ENCODE measurements around the gene PDE11A. TPM values are rescaled to one million over a fixed set of nuclear protein-coding genes. Genes with fewer than 3 reads are reported as not detected.

PDE11A gene
- total RNA-seq, 6 experiments from 2014 or later, result 1.2 to 3.1 (median 1.4) TPM

DNA sequence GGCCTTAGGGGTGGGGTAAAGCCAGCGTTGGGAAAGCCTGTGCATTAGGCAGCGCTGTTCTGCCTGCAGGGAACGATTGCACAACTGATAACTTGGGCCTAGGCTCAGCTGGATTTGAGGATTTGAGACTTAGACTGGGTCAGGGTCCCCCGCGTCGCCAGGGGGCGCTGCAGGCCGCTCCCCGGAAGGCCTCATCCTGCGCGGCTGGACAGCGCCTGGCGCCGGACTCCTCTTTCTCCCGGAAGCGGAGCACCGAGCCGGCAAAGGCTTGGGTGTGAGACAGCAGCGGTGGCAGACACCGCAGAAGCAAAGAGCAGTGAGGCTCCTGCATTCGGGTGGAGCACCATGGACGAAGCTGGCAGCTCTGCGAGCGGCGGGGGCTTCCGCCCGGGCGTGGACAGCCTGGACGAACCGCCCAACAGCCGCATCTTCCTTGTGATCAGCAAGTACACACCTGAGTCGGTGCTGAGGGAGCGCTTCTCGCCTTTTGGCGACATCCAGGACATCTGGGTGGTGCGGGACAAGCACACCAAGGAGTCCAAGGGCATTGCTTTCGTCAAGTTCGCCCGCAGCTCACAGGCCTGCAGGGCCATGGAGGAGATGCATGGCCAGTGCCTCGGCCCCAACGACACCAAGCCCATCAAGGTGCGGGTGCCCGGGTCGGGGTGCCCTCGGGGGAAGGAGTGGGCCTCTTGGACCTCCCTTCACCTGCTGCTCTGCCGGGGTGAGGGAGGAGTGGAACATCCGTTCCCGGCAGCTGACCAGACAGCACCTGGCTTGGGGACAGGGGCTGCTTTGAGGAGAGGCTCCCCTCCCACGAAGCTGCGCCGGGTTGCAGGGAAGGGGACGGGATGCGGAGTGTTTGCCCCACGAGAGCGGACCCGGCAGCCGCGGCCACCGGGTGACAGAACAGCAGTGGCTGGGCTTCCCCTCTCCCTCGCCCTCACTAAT, 39.9 kb upstream of the PDE11A start, which contains the start of gene RBM45:
TSS of gene RBM45 (plus strand) at position 236 of the 951 bp plus-strand sequence. CDS start at position 346, 110 bp downstream.
- Mint-ChIP-seq H3K4me1 (ENCODE audit: low read depth) (peaks cover 18% of the 10 kb centered on the region), H3K36me3 (ENCODE audit: low read depth) (no peaks in the 10 kb centered on the region), H3K4me3 (peak within 1 kb of the TSS; percentile 93), H3K27me3 (ENCODE audit: insufficient read depth) (no peaks in the 10 kb centered on the region; the same call in 1 of the 2 replicates), H3K27ac (peak within 1 kb of the TSS; percentile 77), H3K9me3 (no peaks in the 10 kb centered on the region)
- TF ChIP-seq, protein P1, sequence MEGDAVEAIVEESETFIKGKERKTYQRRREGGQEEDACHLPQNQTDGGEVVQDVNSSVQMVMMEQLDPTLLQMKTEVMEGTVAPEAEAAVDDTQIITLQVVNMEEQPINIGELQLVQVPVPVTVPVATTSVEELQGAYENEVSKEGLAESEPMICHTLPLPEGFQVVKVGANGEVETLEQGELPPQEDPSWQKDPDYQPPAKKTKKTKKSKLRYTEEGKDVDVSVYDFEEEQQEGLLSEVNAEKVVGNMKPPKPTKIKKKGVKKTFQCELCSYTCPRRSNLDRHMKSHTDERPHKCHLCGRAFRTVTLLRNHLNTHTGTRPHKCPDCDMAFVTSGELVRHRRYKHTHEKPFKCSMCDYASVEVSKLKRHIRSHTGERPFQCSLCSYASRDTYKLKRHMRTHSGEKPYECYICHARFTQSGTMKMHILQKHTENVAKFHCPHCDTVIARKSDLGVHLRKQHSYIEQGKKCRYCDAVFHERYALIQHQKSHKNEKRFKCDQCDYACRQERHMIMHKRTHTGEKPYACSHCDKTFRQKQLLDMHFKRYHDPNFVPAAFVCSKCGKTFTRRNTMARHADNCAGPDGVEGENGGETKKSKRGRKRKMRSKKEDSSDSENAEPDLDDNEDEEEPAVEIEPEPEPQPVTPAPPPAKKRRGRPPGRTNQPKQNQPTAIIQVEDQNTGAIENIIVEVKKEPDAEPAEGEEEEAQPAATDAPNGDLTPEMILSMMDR (IDR thresholded peaks at IDR 0.05), result peak; percentile 99
- peak; percentile 88 for DNase-seq

DNA sequence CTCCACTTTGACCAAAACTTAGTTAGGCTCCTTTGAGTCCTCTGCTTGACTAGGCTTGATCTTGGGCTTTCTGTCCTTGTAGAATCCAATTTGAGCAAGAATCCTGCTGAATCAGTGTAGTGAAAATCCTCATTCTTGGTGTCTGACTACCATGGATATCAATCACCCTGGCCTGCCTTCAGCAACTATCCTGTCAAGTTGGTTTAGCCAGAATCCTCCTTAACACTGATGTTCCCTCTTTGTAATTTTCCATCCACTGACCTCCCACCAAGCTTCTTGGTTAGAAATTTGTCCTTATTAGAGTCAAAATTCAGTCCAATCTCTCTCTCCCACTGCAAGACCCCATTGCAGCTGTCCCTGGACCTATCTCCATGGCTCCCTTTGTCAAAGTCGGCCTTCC, 39.2 kb upstream of the PDE11A start:
- H3K4me3 Mint-ChIP-seq, result peak overlapping the region; percentile 93
- TF ChIP-seq, protein P1 (IDR thresholded peaks at IDR 0.05), result no peak
- H3K36me3 Mint-ChIP-seq (ENCODE audit: low read depth), result no peaks in the 10 kb centered on the region
- H3K27ac Mint-ChIP-seq, result peak overlapping the region; percentile 76
- H3K9me3 Mint-ChIP-seq, result no peaks in the 10 kb centered on the region
- H3K27me3 Mint-ChIP-seq (ENCODE audit: insufficient read depth), result no peaks in the 10 kb centered on the region; the same call in 1 of the 2 replicates
- H3K4me1 Mint-ChIP-seq (ENCODE audit: low read depth), result peaks cover 18% of the 10 kb centered on the region
- DNase-seq, result no peak

DNA sequence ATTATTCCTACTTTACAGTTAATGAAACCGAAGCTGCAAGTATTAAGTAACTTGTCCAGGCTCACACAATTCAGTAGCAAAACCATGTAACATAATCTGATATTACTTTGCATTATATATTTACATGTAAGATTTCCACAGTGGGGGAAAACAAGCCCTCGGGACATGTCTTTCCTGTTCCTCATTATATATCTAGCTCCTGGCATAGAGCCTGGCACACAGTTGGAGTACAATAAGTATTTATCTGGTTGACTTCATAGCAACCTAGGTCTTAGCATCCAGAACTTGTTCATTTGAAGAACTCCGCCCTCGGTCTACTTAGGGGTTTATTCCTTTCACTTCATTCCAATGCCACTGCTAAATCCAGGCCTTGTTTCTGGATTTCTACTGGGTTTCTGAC, 38.1 kb upstream of the PDE11A start:
- Mint-ChIP-seq H3K4me3 (no peak overlapping the region), H3K36me3 (ENCODE audit: low read depth) (no peaks in the 10 kb centered on the region), H3K27ac (no peak overlapping the region), H3K9me3 (no peaks in the 10 kb centered on the region), H3K27me3 (ENCODE audit: insufficient read depth) (no peaks in the 10 kb centered on the region; the same call in 1 of the 2 replicates), H3K4me1 (ENCODE audit: low read depth) (peaks cover 18% of the 10 kb centered on the region)
- DNase-seq, result no peak
- TF ChIP-seq, protein P1 (IDR thresholded peaks at IDR 0.05), result no peak

DNA sequence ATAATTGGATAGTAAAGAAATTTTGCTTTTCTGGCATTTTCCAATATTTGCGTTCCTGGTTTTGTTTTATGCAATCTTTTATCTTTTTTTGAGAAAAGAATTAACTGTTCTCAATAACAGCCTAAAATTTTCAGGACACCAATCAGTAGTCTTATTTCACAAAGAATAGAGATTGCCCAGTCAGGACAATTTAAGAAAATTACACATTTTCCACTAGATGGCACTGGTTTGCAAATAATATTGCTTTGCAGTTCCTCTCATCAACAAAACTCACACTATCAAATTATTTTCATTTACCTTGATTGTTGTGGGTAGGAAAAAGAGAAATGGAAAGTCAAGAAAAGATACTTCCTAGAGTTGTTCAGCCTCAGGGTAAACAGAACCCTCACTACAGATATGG, 37.2 kb upstream of the PDE11A start:
- Mint-ChIP-seq H3K36me3 (ENCODE audit: low read depth) (no peaks in the 10 kb centered on the region), H3K4me3 (no peak overlapping the region)

DNA sequence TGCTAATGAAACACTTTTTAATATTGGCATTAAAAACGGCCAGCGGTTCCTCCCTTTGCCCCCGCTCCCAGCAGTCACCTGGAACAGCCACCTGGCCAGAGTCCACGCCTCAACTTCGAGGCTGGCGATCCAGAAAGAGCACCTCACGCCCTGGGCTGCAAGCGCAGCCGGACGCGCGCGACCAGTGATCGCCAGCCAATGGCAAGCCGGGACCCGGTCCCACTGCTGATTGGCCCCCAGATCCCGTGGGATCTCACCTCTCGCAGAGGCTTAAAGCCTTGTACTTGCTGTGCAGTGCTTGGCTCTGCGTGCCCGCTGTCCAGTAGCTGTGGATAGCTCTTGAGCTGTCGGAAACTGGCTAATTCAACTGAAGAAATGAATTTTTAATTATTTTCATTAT, 35.6 kb upstream of the PDE11A start:
- Mint-ChIP-seq H3K36me3 (ENCODE audit: low read depth) (no peaks in the 10 kb centered on the region), H3K27ac (no peak overlapping the region), H3K9me3 (no peaks in the 10 kb centered on the region), H3K4me1 (ENCODE audit: low read depth) (peaks cover 11% of the 10 kb centered on the region), H3K27me3 (ENCODE audit: insufficient read depth) (no peaks in the 10 kb centered on the region), H3K4me3 (no peak overlapping the region)
- TF ChIP-seq, protein P1 (IDR thresholded peaks at IDR 0.05), result no peak
- DNase-seq, result no peak

More for the DNA sequence above, 37.2 kb upstream of the PDE11A start:
- no peaks in the 10 kb centered on the region; the same call in 1 of the 2 replicates for H3K27me3 Mint-ChIP-seq (ENCODE audit: insufficient read depth)
- DNase-seq, result peak; percentile 42
- peaks cover 18% of the 10 kb centered on the region for H3K4me1 Mint-ChIP-seq (ENCODE audit: low read depth)
- TF ChIP-seq, protein P1 (IDR thresholded peaks at IDR 0.05), result peak; percentile 81
- H3K27ac Mint-ChIP-seq, result no peak overlapping the region
- no peaks in the 10 kb centered on the region for H3K9me3 Mint-ChIP-seq

All from HFFc6 (cell line).